Right lobe of liver (tissue), 4 donors: ENCODE results near the gene PEX11G.

Source experiments
- CTCF ChIP-seq, 4 donors: fragments of 200-600 bp in 3 of 4; fragments of 450-650 bp in 1 of 4; IDR thresholded peaks; one replicate each; pipeline versions ENCODE4 v1.5.1 to v1.8.0; 2016 to 2022; ENCODE audit warnings: antibody characterized with exemption in 4 of 4, mild to moderate bottlenecking in 2 of 4
- POLR2A ChIP-seq: fragments of 450-650 bp; IDR thresholded peaks from one replicate; pipeline ENCODE4 v1.6.1; 2017; ENCODE audit warnings: antibody characterized with exemption, mild to moderate bottlenecking
- donor health status: DM: no; HTN: no; CAD: no.
- donor health status: DM: no; HTN: no; CAD: no.
- donor health status: DM: no; HTN: yes; CAD: no.

GRCh38 chr19:7515645-7516151 is 26.9 kb upstream of the PEX11G start, which contains the start of gene ZNF358:
- TF ChIP-seq CTCF (IDR thresholded peaks at IDR 0.05) (no peak), POLR2A (no peak)
